Neural progenitor cell (in vitro differentiated cells): ENCODE measurements around the gene ACBD6. TPM values are rescaled to one million over a fixed set of nuclear protein-coding genes. Genes with fewer than 3 reads are reported as not detected.
A peak's percentile ranks its signal among the peaks of the same experiment; 100 is the strongest.

Experiments
- DNase-seq: peaks from one replicate; pipeline ENCODE4 v3.0.0-alpha.2; 2016; ENCODE audit warnings: low spot score
- H2AFZ ChIP-seq: fragments of 200-600 bp; sonication (generic); replicated peaks from 2 replicates; pipeline ENCODE4 v1.6.1; 2016; ENCODE audit warnings: antibody characterized with exemption
- H3F3A ChIP-seq: fragments of 200-600 bp; sonication (generic); 2 replicates; pipeline ENCODE4 v1.6.1; 2016; ENCODE audit warnings: antibody characterized with exemption, low read depth
- H3K27ac ChIP-seq: fragments of 200-600 bp; sonication (generic); 2 replicates; pipeline ENCODE4 v1.5.1; 2016; ENCODE audit warnings: mild to moderate bottlenecking
- H3K27me3 ChIP-seq: fragments of 200-600 bp; sonication (generic); 2 replicates; pipeline ENCODE4 v1.6.1; 2016; ENCODE audit warnings: mild to moderate bottlenecking, moderate library complexity
- H3K36me3 ChIP-seq: fragments of 200-600 bp; sonication (generic); 2 replicates; pipeline ENCODE4 v1.5.1; 2016
- H3K4me1 ChIP-seq: fragments of 200-600 bp; sonication (generic); 2 replicates; pipeline ENCODE4 v1.6.1; 2016; ENCODE audit warnings: mixed run types
- H3K4me2 ChIP-seq: fragments of 200-600 bp; sonication (generic); 2 replicates; pipeline ENCODE4 v1.6.1; 2016
- H3K4me3 ChIP-seq: fragments of 200-600 bp; sonication (generic); 2 replicates; pipeline ENCODE4 v1.5.1; 2016
- H3K79me2 ChIP-seq: fragments of 200-600 bp; sonication (generic); 2 replicates; pipeline ENCODE4 v1.6.1; 2016; ENCODE audit warnings: low read depth
- H3K9ac ChIP-seq: fragments of 200-600 bp; sonication (generic); 2 replicates; pipeline ENCODE4 v1.6.1; 2016
- H3K9me3 ChIP-seq: fragments of 200-600 bp; sonication (generic); 2 replicates; pipeline ENCODE4 v1.5.1; 2016; ENCODE audit warnings: low read depth
- H4K20me1 ChIP-seq: fragments of 200-600 bp; sonication (generic); 2 replicates; pipeline ENCODE4 v1.6.1; 2016; ENCODE audit warnings: low read depth
- H3K27ac Mint-ChIP-seq: 3 replicates; pipeline ENCODE4 v1.8.0; 2021; ENCODE audit warnings: mixed read lengths
- H3K27me3 Mint-ChIP-seq: 2 replicates; pipeline ENCODE4 v1.8.0; 2022; ENCODE audit warnings: low read depth, mild to moderate bottlenecking, inconsistent platforms, moderate library complexity, mixed read lengths; ENCODE audit not compliant: insufficient read depth
- H3K36me3 Mint-ChIP-seq: 3 replicates; pipeline ENCODE4 v1.8.0; 2021; ENCODE audit warnings: mixed read lengths
- H3K4me1 Mint-ChIP-seq: 3 replicates; pipeline ENCODE4 v1.8.0; 2021; ENCODE audit warnings: mixed read lengths
- H3K4me3 Mint-ChIP-seq: 3 replicates; pipeline ENCODE4 v1.8.0; 2021; ENCODE audit warnings: mild to moderate bottlenecking, moderate library complexity, mixed read lengths
- H3K9me3 Mint-ChIP-seq: 3 replicates; pipeline ENCODE4 v1.8.0; 2020; ENCODE audit warnings: mixed read lengths
- CTCF ChIP-seq: fragments of 200-600 bp; sonication (generic); IDR thresholded peaks from 2 replicates; pipeline ENCODE4 v1.5.1; 2017; ENCODE audit warnings: antibody characterized with exemption, mild to moderate bottlenecking
- EZH2 ChIP-seq: fragments of 200-600 bp; sonication (generic); IDR thresholded peaks from 2 replicates; pipeline ENCODE4 v1.6.1; 2017; ENCODE audit warnings: antibody characterized with exemption, mild to moderate bottlenecking, moderate library complexity
- EZH2phosphoT487 ChIP-seq: fragments of 200-600 bp; sonication (generic); IDR thresholded peaks from 2 replicates; pipeline ENCODE4 v1.6.1; 2017; ENCODE audit warnings: antibody characterized with exemption
- total RNA-seq: library from RNA; depleted of rRNA; stranded (reverse); fragments of >200 nt; gene quantifications from 2 replicates; pipeline ENCODE4 v1.2.3, GENCODE V29; 2015; ENCODE audit warnings: low replicate concordance

ACBD6 gene
- total RNA-seq, 1 donor from 2014 or later: 36.8 TPM

GRCh38 chr1:180530501-180530900, 28.1 kb upstream of the ACBD6 start:
- peaks cover 10% of the 10 kb centered on the region for H3K27me3 Mint-ChIP-seq
- no peak overlapping the region for H3K4me2 ChIP-seq
- H3K9me3 Mint-ChIP-seq: no peaks in the 10 kb centered on the region
- no peak overlapping the region for H3K27ac ChIP-seq
- H4K20me1 ChIP-seq: no peaks in the 10 kb centered on the region
- no peak overlapping the region for H3K4me3 ChIP-seq
- no peak overlapping the region for H3K27ac Mint-ChIP-seq
- no peaks in the 10 kb centered on the region for H3K36me3 ChIP-seq
- no peak overlapping the region for H3K4me3 Mint-ChIP-seq
- peak overlapping the region; percentile 66 for H2AFZ ChIP-seq
- TF ChIP-seq EZH2phosphoT487 (no peak), EZH2 (no peak), CTCF (no peak)
- no peaks in the 10 kb centered on the region for H3K9me3 ChIP-seq
- no peaks in the 10 kb centered on the region for H3K27me3 ChIP-seq
- no peaks in the 10 kb centered on the region for H3F3A ChIP-seq
- H3K9ac ChIP-seq: no peak overlapping the region
- H3K79me2 ChIP-seq: no peaks in the 10 kb centered on the region
- no peaks in the 10 kb centered on the region for H3K36me3 Mint-ChIP-seq
- peaks cover 24% of the 10 kb centered on the region for H3K4me1 Mint-ChIP-seq
- no peaks in the 10 kb centered on the region for H3K4me1 ChIP-seq
- DNase-seq: no peak

GRCh38 chr1:180528868-180529470, 26.6 kb upstream of the ACBD6 start:
- H3K4me1 ChIP-seq: no peaks in the 10 kb centered on the region
- Mint-ChIP-seq H3K27me3 (peaks cover 7% of the 10 kb centered on the region), H3K27ac (no peak overlapping the region), H3K36me3 (peaks cover 2% of the 10 kb centered on the region), H3K4me1 (peaks cover 21% of the 10 kb centered on the region), H3K9me3 (no peaks in the 10 kb centered on the region), H3K4me3 (no peak overlapping the region)
- no peak for DNase-seq
- H3K27me3 ChIP-seq: no peaks in the 10 kb centered on the region
- H3K4me3 ChIP-seq: no peak overlapping the region
- H3K9ac ChIP-seq: no peak overlapping the region
- no peaks in the 10 kb centered on the region for H3K9me3 ChIP-seq
- no peaks in the 10 kb centered on the region for H4K20me1 ChIP-seq
- H2AFZ ChIP-seq: no peak overlapping the region
- H3K79me2 ChIP-seq: no peaks in the 10 kb centered on the region
- H3K27ac ChIP-seq: no peak overlapping the region
- TF ChIP-seq EZH2 (no peak), EZH2phosphoT487 (no peak), CTCF (no peak)
- H3F3A ChIP-seq: no peaks in the 10 kb centered on the region
- H3K4me2 ChIP-seq: no peak overlapping the region
- no peaks in the 10 kb centered on the region for H3K36me3 ChIP-seq

GRCh38 chr1:180527101-180527669, 24.8 kb upstream of the ACBD6 start:
- H3K27me3 Mint-ChIP-seq: peaks cover 7% of the 10 kb centered on the region
- TF ChIP-seq CTCF (no peak), EZH2 (no peak), EZH2phosphoT487 (no peak)
- Histone ChIP-seq H3K9me3 (no peaks in the 10 kb centered on the region), H3K4me1 (no peaks in the 10 kb centered on the region), H3K36me3 (no peaks in the 10 kb centered on the region), H2AFZ (no peak overlapping the region), H3K79me2 (no peaks in the 10 kb centered on the region), H3F3A (no peaks in the 10 kb centered on the region), H3K9ac (no peak overlapping the region), H3K4me3 (no peak overlapping the region), H3K27ac (no peak overlapping the region), H3K27me3 (no peaks in the 10 kb centered on the region), H3K4me2 (no peak overlapping the region), H4K20me1 (no peaks in the 10 kb centered on the region)
- H3K27ac Mint-ChIP-seq: no peak overlapping the region
- H3K4me1 Mint-ChIP-seq: peaks cover 13% of the 10 kb centered on the region
- DNase-seq: no peak
- H3K4me3 Mint-ChIP-seq: no peak overlapping the region
- H3K36me3 Mint-ChIP-seq: peaks cover 2% of the 10 kb centered on the region
- H3K9me3 Mint-ChIP-seq: no peaks in the 10 kb centered on the region
